Keratinocyte (primary cell): ENCODE data around the gene CHN2. TPM values are rescaled to one million over a fixed set of nuclear protein-coding genes. Genes with fewer than 3 reads are reported as not detected.

Source experiments
- DNase-seq: peaks from one replicate; pipeline ENCODE4 v3.0.0-alpha.2; 2011; ENCODE audit warnings: low read depth, missing footprints, low spot score
- FAIRE-seq: peaks from 2 replicates; lab custom pipeline; 2011; peaks lifted over from hg19 to GRCh38; lab: Jason Lieb, UNC
- H2AFZ ChIP-seq: 2 replicates; pipeline ENCODE4 v1.6.0; 2012; ENCODE audit warnings: low read length, control low read depth, inconsistent platforms; ENCODE audit not compliant: control insufficient read depth
- H3K27ac ChIP-seq: 2 replicates; pipeline ENCODE4 v1.5.1; 2011; ENCODE audit warnings: low read length; ENCODE audit not compliant: control insufficient read depth, insufficient read depth
- H3K27me3 ChIP-seq: 3 replicates; pipeline ENCODE4 v1.6.0; 2011; ENCODE audit warnings: low read length; ENCODE audit not compliant: control insufficient read depth, insufficient read depth; ENCODE audit errors: extremely low read depth
- H3K36me3 ChIP-seq, 2 experiments: 2 replicates in 1 of 2; 3 replicates in 1 of 2; pipeline ENCODE4 v1.5.1; 2011; ENCODE audit warnings: low read length in 2 of 2, mild to moderate bottlenecking in 1 of 2; ENCODE audit not compliant: control insufficient read depth in 2 of 2, insufficient read depth in 2 of 2; ENCODE audit errors: extremely low read depth in 1 of 2
- H3K4me1 ChIP-seq: 3 replicates; pipeline ENCODE4 v1.5.1; 2011; ENCODE audit warnings: low read length; ENCODE audit not compliant: control insufficient read depth, insufficient read depth; ENCODE audit errors: extremely low read depth
- H3K4me2 ChIP-seq: 3 replicates; pipeline ENCODE4 v1.6.0; 2011; ENCODE audit warnings: low read depth, low read length; ENCODE audit not compliant: control insufficient read depth, insufficient read depth; ENCODE audit errors: extremely low read depth
- H3K4me3 ChIP-seq, 3 experiments: fragments of 200-600 bp in 1 of 3; sonication (generic) in 1 of 3; 2 replicates in 2 of 3; 3 replicates in 1 of 3; pipeline ENCODE4 v1.5.1; 2011 to 2016; ENCODE audit warnings: low read length in 3 of 3, mild to moderate bottlenecking in 3 of 3, control low read depth in 2 of 3, inconsistent platforms in 1 of 3, low read depth in 1 of 3, mixed read lengths in 1 of 3, mixed run types in 1 of 3, moderate library complexity in 1 of 3; ENCODE audit not compliant: control insufficient read depth in 2 of 3, insufficient read depth in 2 of 3; ENCODE audit errors: extremely low read depth in 1 of 3
- H3K79me2 ChIP-seq: 2 replicates; pipeline ENCODE4 v1.6.0; 2012; ENCODE audit warnings: low read length; ENCODE audit not compliant: control insufficient read depth, insufficient read depth
- H3K9ac ChIP-seq: 3 replicates; pipeline ENCODE4 v1.6.0; 2011; ENCODE audit warnings: low read length; ENCODE audit not compliant: control insufficient read depth, insufficient read depth; ENCODE audit errors: extremely low read depth
- H3K9me1 ChIP-seq: 3 replicates; pipeline ENCODE4 v1.6.0; 2011; ENCODE audit warnings: low read length; ENCODE audit not compliant: control insufficient read depth, insufficient read depth; ENCODE audit errors: extremely low read depth
- H3K9me3 ChIP-seq: 2 replicates; pipeline ENCODE4 v1.5.1; 2012; ENCODE audit warnings: low read depth, low read length; ENCODE audit not compliant: control insufficient read depth
- H4K20me1 ChIP-seq: 3 replicates; pipeline ENCODE4 v1.6.0; 2011; ENCODE audit warnings: low read length; ENCODE audit not compliant: control insufficient read depth, insufficient read depth; ENCODE audit errors: extremely low read depth
- EZH2 ChIP-seq: IDR thresholded peaks from one replicate; pipeline ENCODE4 v1.6.1; 2012; ENCODE audit warnings: inconsistent platforms, mild to moderate bottlenecking, low read length, moderate library complexity
- dilution Hi-C: fragments of 300-500 bp; cut with MboI; formaldehyde crosslinking; loops from one replicate; pipeline ENCODE4 v1.7.0; 2020; ENCODE audit warnings: low sequenced_read_pairs; ENCODE audit not compliant: extremely low pct_ligation_motif_present
- polyA plus RNA-seq, 5 experiments: library from polyadenylated mRNA; depleted of rRNA in 3 of 5; stranded (reverse) in 3 of 5; stranded (forward) in 1 of 5; unstranded in 1 of 5; fragments of >200 nt; gene quantifications; 1 replicate in 1 of 5; 2 replicates in 3 of 5; 3 replicates in 1 of 5; pipeline versions ENCODE4 v1.2.1 to v1.2.3, GENCODE V29; 2011 to 2012; ENCODE audit warnings: missing spikeins in 2 of 5, low read depth in 1 of 5, low replicate concordance in 1 of 5
- TF ChIP-seq, protein P1 (sequence below), 3 experiments: IDR thresholded peaks in 1 of 3; conservative IDR thresholded peaks in 1 of 3; optimal IDR thresholded peaks in 1 of 3; 2 replicates in 2 of 3; 3 replicates in 1 of 3; pipeline versions ENCODE3 to v1.5.1; 2011; ENCODE audit warnings: low read length in 3 of 3, mild to moderate bottlenecking in 3 of 3, moderate library complexity in 2 of 3, control low read depth in 1 of 3, inconsistent platforms in 1 of 3; ENCODE audit not compliant: insufficient read depth in 2 of 3; ENCODE audit errors: extremely low read depth in 1 of 3

Gene CHN2
- polyA plus RNA-seq, 1 donor (not counting 4 experiments of a cell fraction or from before 2014, with no cell fraction given): 1.8 TPM

DNA sequence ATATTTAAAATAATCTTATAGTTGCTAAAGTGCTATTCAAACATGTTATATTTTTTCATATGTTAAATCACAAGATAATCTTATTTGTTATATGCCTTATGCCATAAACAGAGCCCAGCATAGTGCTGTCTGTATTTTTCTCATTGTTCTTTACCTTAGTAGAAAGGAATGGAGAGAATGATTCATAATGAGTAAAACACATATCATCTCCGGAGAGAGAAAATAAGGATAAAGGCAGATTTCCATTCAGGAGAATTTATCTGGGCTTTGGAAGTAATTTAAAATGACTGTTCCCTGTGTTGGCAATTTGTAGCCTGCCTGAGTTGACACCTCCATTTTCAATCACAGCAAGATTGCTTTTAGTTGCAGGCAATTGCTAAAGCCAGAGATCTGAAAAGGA, 30.2 kb downstream of the CHN2 start:
- Histone ChIP-seq H3K4me1 (peaks cover 3% of the 10 kb centered on the region), H4K20me1 (no peaks in the 10 kb centered on the region), H3K27me3 (no peaks in the 10 kb centered on the region), H3K9ac (no peak overlapping the region), H2AFZ (no peak overlapping the region), H3K9me3 (no peaks in the 10 kb centered on the region), H3K9me1 (no peaks in the 10 kb centered on the region), H3K4me2 (no peak overlapping the region), H3K27ac (no peak overlapping the region), H3K79me2 (no peaks in the 10 kb centered on the region), H3K36me3 (no peaks in the 10 kb centered on the region), H3K4me3 (no peak overlapping the region)
- TF ChIP-seq, protein P1, sequence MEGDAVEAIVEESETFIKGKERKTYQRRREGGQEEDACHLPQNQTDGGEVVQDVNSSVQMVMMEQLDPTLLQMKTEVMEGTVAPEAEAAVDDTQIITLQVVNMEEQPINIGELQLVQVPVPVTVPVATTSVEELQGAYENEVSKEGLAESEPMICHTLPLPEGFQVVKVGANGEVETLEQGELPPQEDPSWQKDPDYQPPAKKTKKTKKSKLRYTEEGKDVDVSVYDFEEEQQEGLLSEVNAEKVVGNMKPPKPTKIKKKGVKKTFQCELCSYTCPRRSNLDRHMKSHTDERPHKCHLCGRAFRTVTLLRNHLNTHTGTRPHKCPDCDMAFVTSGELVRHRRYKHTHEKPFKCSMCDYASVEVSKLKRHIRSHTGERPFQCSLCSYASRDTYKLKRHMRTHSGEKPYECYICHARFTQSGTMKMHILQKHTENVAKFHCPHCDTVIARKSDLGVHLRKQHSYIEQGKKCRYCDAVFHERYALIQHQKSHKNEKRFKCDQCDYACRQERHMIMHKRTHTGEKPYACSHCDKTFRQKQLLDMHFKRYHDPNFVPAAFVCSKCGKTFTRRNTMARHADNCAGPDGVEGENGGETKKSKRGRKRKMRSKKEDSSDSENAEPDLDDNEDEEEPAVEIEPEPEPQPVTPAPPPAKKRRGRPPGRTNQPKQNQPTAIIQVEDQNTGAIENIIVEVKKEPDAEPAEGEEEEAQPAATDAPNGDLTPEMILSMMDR (optimal IDR thresholded peaks at IDR 0.05 in 1 of 3, IDR thresholded peaks at IDR 0.05 in 1 of 3, conservative IDR thresholded peaks at IDR 0.05 in 1 of 3; ENCODE audit: extremely low read depth in 1 of 3, insufficient read depth in 2 of 3, low read length in 3 of 3): no peak
- no peak for TF ChIP-seq EZH2
- dilution Hi-C loops: no loop called here
- DNase-seq (no peak), FAIRE-seq (peak; percentile 86)

DNA sequence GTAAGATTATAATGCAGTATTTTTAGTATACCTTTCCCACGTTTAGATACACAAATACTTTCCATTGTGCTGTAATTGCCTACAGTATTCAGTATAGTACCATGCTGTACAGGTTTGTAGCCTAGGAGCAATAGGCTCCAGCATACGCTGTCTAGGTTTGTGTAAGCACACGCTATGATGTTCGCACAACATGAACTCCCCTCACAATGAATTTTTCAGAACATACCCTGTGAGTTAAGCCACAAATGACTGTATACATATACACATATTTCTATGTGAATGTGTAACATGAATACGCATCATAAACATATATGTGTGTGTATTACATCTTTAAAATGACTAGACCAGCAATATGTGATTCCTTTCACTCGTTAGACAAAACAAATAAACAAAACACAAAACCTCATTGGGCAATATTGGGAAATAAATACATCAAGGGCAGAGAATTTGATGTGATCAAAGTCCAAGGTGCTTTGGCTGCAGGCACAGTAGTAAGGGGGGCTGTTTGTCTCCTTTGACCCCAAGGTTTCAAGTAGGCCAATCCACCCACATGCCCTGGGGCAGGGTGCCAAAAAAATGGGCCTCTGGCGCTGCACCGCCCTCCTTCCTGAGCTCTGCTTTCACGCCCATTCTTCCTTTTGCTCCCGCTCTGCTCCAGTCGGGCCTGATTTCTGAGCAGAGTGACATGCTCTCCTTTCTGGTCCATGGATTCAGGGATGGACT, 33.9 kb downstream of the CHN2 start:
- no peak overlapping the region for H3K4me2 ChIP-seq
- TF ChIP-seq, protein P1 (optimal IDR thresholded peaks at IDR 0.05 in 1 of 3, IDR thresholded peaks at IDR 0.05 in 1 of 3, conservative IDR thresholded peaks at IDR 0.05 in 1 of 3; ENCODE audit: extremely low read depth in 1 of 3, insufficient read depth in 2 of 3, low read length in 3 of 3): no peak
- no peak for TF ChIP-seq EZH2
- H3K9me1 ChIP-seq: no peaks in the 10 kb centered on the region
- no peaks in the 10 kb centered on the region for H3K9me3 ChIP-seq
- H3K4me3 ChIP-seq: no peak overlapping the region
- no peaks in the 10 kb centered on the region for H3K79me2 ChIP-seq
- peaks cover 3% of the 10 kb centered on the region for H3K4me1 ChIP-seq
- FAIRE-seq: no peak
- H3K36me3 ChIP-seq: no peaks in the 10 kb centered on the region
- no peaks in the 10 kb centered on the region for H4K20me1 ChIP-seq
- H2AFZ ChIP-seq: no peak overlapping the region
- dilution Hi-C loops: no loop called here
- no peaks in the 10 kb centered on the region for H3K27me3 ChIP-seq
- no peak for DNase-seq
- H3K9ac ChIP-seq: no peak overlapping the region
- no peak overlapping the region for H3K27ac ChIP-seq
